Skeletal muscle cell (primary cell): Measurements from ENCODE around the gene ACAD9.
"Not testable (repeated sequence)": the region's sequence is repeated elsewhere in the genome, so short reads cannot be mapped to it uniquely, and the experiment has no call there.

Experiments
- DNase-seq: peaks from one replicate; pipeline ENCODE4 v3.0.0-alpha.2; 2010; ENCODE audit warnings: low read depth
- H3K4me3 ChIP-seq: 2 replicates; pipeline ENCODE4 v1.5.1; 2011; ENCODE audit warnings: low read depth, mild to moderate bottlenecking, control low read depth, low read length, moderate library complexity

ACAD9 gene

DNA sequence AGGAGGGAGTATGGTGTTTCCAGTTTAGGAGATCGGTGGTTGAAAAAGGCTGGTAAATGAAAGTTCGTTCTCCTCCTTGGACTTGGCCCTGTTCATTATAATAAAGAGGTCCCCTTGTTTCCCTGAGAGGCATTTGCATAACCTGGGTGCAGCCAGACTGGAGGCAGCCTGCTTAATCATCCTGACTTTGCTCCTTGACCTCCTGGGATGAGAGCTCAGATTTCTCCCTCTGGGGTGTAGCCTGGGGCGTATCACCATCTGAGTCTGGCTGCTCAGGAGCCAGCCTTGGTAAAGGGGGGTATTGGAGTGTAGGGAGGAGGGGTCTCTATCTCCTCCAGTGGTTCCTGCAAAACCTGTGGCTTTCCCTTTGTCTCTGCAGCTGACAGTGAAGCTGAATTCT lies 21.3 kb upstream of the ACAD9 start:
- DNase-seq: no peak
- no peak overlapping the region for H3K4me3 ChIP-seq

DNA sequence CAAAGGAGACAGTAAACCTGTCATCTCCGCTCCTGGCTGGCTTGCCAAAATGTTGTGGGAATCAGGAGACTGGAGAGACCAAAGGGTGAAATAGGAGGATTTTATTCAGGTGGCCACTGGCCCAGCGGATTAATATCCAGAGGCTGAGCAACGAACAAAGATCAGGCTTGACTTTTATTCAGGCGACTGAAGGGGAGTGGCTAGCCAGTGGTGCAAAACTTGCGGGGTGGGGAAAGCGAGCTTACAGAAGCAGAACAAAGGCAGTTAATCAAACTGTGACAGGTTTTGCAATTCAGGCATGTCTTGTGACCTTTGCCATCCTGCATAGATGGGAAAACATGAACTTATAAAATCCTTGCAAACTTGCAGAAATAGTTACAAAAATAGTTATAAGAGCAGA lies 19.8 kb upstream of the ACAD9 start:
- no peak overlapping the region for H3K4me3 ChIP-seq
- DNase-seq: no peak

DNA sequence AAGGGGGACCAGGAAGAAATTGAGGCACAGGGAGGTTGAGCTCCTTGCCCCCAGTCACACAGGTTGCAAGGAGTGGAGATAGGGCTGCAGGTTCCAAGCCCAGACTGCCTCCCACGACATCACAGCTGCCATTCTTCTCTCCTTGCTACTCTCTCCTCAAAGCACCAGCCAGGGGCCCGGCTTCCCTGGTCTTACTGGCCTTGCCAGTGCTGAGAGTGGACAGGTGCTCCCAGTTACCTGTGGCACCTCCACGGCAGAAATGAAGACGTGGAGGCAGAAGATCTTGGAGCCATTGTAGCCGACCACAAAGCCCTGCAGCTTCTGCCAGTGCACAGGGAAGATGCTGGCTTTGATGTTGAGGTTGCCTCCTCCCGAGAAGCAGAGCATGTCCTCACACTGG lies 17.9 kb upstream of the ACAD9 start:
- no peak for DNase-seq
- no peak overlapping the region for H3K4me3 ChIP-seq

DNA sequence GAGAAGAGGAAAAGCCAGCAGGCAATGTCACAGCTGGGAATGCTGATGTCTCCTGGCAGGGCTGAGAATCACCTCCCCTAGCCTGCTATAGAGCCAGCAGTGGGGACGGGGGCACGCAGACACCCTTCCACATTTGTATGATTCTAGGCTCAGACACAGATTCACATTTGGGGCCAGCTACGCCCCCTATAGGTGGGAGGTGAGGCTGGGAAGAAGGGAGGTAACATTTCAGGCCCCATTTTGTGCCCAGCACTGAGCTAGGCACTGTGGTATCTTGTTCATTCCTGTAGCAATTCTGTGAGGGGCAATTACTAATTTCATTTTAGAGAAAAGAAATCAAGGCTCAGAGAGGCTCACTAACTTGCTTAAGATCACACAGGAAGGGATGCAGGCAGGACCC lies 15.9 kb upstream of the ACAD9 start:
- no peak for DNase-seq
- no peak overlapping the region for H3K4me3 ChIP-seq

- DNase-seq: no peak
These were observed 15.0 kb upstream of the ACAD9 start for GRCh38 chr3:128864351-128864811.

DNA sequence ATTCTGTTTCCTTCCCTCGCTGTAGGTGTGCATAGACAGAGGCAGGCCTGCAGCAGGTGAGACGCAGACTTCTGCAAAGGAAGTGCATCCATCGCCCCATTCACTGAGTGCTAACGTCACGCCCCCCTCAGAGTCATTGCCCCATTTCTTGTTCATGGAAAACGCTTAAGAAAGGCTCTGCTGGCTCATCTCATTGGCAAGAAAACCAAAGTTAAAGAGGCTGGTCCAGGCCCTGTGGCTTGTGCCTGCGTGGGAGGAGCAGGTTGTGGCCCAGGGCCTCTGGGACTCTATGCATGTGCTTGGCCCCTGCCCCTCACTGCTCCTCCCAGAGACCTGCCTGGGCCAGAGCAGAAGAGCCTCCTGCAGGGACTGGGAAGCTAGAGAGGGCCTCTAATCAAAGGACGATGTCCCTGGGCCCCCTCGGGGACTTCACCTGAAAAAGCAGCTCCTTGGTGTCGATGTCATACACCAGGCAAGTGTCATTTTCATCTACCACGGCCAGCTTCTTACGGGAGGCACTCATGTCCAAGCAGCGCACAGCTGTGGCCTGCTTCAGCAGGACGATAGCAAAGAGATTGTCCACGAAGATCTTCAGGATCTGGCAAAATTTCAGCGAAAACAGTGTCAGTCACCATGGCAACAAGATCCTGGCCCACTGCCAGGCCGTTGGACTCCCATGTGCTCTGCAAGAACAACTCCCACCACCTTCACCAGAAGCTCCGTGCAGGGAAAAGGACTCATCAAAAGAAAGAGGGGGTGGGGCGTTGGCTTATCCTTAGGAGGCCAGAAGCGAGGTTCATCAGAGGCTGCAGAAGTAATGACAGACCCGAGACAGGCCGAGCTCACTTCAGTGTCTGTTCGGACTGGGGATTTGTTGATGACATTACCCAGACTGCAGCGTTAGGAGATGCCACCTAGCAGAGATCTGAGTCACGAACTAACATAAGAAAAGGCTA lies 14.3 kb upstream of the ACAD9 start:
- DNase-seq: peak; percentile 11

More at GRCh38 chr3:128864351-128864811, 15.0 kb upstream of the ACAD9 start:
- H3K4me3 ChIP-seq: no peak overlapping the region

GRCh38 chr3:128867200-128868125 lies 12.0 kb upstream of the ACAD9 start:
- no peak for DNase-seq
- H3K4me3 ChIP-seq: no peak overlapping the region

More for the DNA sequence above, 14.3 kb upstream of the ACAD9 start:
- H3K4me3 ChIP-seq: not testable (repeated sequence)

DNA sequence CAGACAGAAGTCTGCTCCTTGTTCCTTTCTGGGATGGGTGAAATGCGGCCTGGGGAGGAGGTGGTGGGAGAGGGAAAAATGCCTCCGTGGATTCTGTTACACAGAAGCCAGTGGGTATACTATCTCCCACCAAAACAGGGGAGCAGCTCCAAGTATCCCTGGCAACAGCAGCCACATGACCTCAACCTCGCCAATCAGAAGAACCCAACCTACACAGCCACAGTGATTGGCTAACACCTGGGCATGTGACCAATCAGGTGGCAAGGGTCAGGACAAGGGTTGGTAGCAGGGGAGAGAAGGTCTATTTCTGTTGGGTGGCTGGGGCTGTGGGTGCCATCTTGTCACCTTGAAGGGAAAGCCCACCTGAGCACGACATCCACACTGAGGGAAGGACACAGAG lies 9.1 kb upstream of the ACAD9 start:
- no peak for DNase-seq
- no peak overlapping the region for H3K4me3 ChIP-seq

DNA sequence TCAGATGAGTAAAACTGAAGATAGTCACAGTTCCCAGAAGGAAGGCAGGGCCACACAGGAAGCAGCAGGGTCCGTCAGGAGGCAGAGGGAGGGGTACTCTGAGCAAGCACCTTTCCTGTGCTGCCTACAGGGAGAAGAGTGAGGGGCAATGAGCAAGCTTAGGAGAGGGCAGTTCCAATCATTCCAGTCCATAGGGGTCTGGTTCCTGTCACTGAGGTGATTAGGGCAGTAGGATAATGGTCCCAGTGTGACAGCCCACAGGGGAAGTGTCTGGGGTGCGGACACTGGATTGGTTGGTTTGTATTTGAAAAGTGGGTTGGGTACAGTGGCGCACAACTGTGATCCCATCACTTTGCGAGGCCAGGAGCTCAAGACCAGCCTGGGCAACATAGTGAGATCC lies 7.1 kb upstream of the ACAD9 start:
- no peak overlapping the region for H3K4me3 ChIP-seq
- DNase-seq: no peak

DNA sequence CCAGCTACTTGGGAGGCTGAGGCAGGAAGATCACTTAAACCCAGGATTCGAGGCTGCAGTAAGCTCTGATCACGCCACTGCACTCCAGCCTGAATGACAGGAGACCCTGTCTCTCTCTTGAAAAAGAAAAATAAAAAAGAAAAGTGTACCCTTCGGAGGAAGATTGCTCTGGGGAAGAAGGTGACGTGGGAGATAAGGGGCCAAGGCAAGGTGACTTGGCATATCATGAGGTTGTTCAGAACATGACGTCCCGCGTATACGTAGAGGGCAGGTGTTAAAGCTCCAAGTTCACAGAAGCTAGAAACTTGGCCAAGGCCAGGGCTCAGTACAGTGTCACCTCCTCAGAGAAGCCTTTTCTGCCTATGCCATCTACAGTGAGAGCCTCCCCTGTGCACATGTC lies 6.7 kb upstream of the ACAD9 start:
- no peak for DNase-seq
- no peak overlapping the region for H3K4me3 ChIP-seq

DNA sequence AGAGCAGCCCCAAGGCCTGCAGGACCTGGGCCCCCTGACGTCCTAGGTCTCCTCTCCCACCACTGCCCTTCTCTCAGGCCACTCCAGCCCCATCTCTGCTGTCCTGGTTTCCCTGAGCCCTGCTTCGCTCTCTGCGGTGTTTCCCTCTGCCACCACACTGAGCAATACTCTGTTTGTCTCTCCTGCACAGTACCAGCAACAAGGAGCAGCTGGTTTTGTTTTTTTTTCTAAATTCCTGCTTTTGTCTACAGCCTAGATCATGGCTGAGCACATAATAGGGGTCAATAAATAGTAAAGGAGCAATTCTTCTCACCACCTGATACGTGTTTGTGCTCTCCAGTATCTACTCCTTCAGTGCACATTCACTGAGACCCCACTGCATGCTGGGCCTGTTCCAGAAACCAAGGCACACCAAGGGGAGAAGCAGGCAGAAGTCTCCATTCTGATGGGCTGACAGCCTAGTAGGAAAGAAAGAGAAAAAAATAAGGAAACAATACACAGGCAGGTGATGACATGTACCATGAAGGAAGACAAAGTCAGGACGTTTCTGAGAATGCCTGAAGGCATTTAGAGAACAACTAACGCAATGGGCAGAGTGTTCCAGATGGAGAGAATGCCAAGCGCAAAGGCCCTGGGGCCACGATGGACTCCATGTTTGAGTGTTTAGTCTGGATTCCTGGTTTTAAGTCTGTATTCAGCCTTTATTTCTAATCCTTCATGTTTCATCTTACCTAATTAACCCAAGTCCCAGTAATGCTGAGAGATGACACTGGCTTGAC lies 6.0 kb upstream of the ACAD9 start:
- DNase-seq: no peak
- no peak overlapping the region for H3K4me3 ChIP-seq

GRCh38 chr3:128874481-128875180 lies 4.8 kb upstream of the ACAD9 start:
- DNase-seq: no peak
- H3K4me3 ChIP-seq: no peak overlapping the region

DNA sequence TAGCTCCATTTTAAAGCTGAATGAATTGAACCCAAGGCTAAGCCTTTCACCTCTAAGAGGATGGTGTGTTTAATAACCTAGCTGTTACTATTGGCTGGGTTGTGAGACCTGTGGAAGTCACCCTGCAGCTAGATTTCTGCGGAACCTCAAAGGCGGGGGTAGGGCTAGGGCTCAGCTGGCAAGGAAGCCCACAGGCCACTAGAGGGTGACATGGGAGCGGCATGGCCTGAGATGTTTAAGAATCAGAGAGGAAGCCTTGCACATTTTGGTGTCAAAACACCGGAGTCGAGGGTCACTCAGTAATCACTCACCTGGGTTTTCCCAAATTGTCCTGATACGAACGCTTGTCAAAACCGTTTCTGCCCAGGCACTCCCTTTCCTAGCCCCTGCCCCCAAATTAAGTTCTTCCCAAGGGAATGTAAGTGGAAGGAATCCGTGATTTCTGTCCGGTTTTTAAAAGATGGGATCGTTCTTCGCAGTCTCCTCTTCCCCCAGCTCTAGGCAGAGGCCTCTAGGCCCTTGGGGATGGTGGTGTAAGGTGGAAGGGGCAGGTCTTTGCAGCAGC lies 3.8 kb upstream of the ACAD9 start:
- no peak for DNase-seq
- H3K4me3 ChIP-seq: no peak overlapping the region

GRCh38 chr3:128878011-128878457 lies 1.4 kb upstream of the ACAD9 start:
- H3K4me3 ChIP-seq: peak overlapping the region; percentile 78
- DNase-seq: no peak

DNA sequence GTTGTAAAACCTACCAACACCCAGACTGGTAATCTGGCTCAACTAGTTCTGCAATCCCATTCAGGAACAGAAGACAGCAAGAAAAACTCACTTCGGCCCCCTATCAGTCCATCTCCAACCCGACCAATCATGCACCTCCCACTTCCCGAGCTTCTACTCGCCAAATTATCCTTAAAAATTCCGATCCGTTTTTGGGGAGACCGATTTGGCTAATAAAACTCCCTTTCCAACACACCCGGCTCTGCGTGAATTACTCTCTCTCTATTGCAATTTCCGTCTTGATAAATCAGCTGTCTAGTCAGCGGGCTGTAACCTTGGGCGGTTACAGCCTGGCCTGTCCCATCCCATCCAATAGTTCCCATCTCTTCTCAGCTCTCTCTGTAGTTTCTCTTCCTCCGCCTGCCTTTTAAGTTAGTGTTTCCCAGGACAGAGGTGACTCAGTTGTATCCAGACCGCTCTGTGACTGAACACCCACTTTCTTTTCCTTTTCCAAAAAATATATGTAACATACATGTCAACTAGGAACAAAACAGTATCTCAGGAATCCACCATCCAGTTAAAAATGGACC lies 780 bp upstream of the ACAD9 start:
- H3K4me3 ChIP-seq: peak overlapping the region; percentile 78
- peak; percentile 29 for DNase-seq

DNA sequence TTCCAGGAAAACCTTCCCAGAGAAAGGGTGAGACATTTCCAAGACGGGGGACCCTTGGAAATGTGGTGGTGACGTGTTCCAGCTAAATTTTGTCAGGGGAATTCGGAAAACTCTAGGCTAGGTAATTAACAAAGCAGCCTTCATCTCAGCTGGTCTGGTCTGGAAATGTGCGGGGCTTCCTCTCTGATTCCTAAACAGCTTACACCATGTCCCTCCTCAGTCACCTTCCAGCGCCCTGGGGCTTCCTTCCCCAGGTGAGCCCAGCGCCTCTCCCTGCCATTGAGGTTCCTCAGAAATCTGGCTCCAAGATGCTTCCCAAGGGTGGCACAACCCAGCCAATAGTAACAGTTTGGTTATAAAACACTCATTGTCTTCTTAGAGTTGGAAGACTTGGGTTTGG lies 571 bp downstream of the ACAD9 start:
- peak overlapping the region; percentile 78 for H3K4me3 ChIP-seq
- no peak for DNase-seq

- DNase-seq: not testable (repeated sequence)
- H3K4me3 ChIP-seq: peak overlapping the region; percentile 78
These were observed 1.0 kb downstream of the ACAD9 start for GRCh38 chr3:128880455-128880854.

DNA sequence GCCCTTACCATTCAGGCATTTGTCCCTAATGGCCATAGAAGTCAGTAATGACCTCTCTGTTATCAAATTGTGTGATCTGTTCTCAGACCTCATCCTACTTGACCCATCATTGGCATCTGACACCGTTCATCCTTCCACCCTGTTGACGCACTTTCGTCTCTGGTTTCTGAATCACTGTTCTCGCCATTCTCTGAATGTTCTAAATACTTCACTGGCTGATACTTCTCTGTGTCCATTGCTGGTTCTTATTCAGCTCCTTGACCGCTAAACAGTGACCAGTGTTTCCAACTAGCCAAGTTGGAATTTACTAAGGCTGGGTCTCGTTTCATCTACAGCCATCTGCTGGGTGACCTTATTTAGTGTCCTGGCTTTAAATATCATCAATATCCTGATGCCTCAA lies 2.2 kb downstream of the ACAD9 start:
- no peak overlapping the region for H3K4me3 ChIP-seq

More for the DNA sequence above, 2.2 kb downstream of the ACAD9 start:
- no peak for DNase-seq
